ENCODE measurements around the gene IAPP. TPM values are rescaled to one million over a fixed set of nuclear protein-coding genes. Genes with fewer than 3 reads are reported as not detected.
"Not testable (repeated sequence)": the region's sequence is repeated elsewhere in the genome, so short reads cannot be mapped to it uniquely, and the experiment has no call there.

The IAPP gene
- total RNA-seq: 0.25 TPM

DNA sequence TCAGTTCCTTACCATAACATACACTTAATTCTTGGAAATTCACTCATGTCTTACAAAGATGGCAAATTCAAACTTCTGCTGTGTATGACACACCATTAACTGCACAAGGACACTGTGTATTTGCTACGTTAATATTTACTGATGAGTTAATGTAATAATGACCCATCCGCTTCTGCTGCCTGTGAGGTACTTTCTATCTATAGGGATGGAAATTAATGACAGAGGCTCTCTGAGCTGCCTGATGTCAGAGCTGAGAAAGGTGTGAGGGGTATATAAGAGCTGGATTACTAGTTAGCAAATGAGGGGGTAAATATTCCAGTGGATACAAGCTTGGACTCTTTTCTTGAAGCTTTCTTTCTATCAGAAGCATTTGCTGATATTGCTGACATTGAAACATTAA lies at the start of gene IAPP:
TSS of gene IAPP (plus strand) at position 301 of the 400 bp plus-strand sequence. CDS start 450 bp downstream, outside the sequence.
- no peak for ATAC-seq
- DNase-seq (ENCODE audit: low spot score): no peak

DNA sequence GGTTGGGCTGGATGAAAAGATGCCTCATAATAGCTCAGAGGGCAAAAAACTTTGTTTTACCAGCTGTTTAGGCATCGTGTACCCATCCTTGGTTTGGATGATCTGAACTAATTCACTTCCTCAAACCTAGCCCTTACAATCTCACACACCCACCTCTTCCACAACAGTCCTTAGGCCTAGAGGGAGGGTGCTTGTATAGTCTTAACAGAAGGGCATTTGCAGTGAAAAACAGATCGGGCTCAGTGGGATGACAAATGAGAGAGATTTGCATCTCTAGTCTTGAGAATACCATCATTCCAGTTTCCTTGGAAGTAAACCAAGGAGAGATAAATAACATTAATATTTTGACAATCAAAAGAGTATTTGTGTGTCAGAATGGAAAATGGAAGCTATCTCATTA lies 49.0 kb upstream of the IAPP start:
- ATAC-seq: no peak
- DNase-seq (ENCODE audit: low spot score): no peak

DNA sequence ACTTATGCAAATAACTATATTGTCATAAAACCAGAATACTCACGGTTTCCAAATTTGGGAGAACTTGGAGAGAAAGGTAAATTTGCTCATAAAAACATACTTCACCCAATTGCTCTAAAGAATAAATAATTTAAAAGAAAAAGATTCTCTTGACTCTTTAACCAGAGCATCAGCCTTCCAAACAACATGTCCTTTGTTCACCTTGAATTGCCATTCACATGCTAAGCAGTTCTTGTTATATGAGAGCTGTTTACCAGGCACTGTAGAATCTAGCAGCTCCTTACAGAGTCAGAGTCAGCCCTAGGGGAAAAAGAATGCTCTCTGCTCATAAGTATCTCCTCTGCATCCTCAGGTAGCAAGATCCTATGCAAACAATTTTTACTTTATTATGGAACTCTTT lies 48.2 kb upstream of the IAPP start:
- no peak for ATAC-seq

DNA sequence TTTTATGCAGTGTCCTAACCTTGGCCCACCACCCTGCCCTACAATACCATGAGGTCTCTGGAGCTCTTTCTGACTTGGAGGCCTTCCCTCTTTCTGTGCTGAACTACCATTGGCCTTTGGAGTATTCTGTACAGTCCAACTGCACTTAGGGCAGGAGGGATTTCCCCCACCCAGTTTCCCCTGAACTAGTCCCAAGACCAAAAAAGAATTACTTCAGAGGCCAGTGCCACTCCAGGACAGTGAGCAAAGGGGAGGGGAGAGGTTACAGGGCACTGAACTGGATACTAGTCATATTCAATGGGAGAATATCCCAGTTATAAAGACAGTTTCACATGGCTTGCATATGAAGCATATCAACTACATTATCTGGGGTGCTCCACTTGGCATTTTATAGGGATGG lies 44.1 kb upstream of the IAPP start:
- ATAC-seq: peak; percentile 59
- DNase-seq (ENCODE audit: low spot score): no peak

More for the DNA sequence above, 48.2 kb upstream of the IAPP start:
- no peak for DNase-seq (ENCODE audit: low spot score)

DNA sequence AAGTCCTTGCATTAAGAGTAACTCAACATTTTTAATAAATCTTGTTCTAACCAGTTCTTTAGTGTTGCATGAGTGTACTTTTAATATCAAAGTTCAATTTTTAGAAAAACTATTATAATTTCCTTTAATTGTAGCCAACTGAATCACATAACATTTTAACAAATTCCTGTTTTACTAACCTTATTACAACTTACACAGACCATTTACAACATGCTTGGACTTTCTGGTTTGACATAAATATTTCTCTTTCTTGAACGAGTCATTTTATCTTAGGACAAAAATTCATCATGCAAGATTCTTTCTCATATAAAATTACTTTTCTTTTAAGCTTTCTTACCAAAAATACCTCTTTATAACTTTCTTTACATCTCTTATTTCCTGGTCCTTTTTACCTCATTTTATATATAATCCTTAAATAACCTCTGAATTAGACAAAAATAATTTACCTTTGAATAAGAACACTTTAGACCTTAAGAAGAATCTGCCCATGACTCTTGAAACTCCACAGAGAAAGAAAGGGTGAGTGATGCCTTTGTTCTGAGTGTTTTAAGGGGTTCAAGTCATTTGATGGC lies 41.9 kb upstream of the IAPP start:
- ATAC-seq: no peak
- DNase-seq (ENCODE audit: low spot score): no peak

DNA sequence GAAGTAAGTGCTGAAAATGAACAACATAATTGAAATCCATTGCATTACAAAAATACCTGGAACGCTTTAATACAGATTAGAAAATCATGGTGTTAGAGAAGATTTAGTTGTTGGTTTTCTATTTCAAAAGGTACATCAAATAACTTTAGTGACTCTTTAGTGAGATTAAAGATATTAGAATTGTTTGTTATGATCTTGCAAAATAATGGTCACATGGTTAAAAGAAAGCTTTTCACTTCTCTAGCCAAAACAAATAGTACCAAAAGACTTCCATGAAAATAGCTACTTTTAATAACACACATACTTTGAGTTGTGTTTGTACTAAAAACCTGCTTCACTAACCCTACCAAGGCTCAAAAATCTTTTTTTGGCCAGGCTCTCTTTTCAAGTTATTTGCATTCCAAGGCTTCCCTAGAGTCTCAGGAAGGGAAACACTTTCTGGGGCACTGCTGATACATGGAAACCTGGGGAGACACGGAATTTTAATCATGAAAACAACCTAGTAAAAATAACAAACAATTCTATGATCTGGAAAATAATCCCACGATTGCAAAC lies 37.9 kb upstream of the IAPP start, which contains the start of gene SLCO1A2:
TSS of gene SLCO1A2 (minus strand) at position 147 of the 555 bp plus-strand sequence. CDS start 270 bp downstream, outside the sequence.
- DNase-seq (ENCODE audit: low spot score): no peak
- peak; percentile 46 for ATAC-seq

DNA sequence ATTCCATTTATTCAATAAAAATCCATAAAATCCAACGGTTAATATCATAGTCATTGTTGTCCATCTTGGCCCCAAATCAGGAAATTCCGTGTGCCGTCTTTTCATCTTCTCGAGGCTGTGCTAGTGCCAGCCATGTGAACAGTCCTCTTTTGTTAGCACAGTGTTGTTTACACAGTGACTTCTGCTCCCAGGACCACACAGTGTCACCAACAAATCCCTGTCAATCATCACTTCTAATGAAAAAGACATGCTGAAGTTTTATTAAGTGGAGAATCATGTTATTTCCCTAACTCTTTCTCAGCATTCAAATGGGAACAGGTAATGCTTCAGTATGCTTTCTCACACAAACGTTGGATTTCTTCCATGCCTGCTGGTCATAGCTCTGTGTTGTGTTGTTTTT lies 36.0 kb upstream of the IAPP start:
- ATAC-seq (peak; percentile 90), DNase-seq (ENCODE audit: low spot score) (peak; percentile 67)

DNA sequence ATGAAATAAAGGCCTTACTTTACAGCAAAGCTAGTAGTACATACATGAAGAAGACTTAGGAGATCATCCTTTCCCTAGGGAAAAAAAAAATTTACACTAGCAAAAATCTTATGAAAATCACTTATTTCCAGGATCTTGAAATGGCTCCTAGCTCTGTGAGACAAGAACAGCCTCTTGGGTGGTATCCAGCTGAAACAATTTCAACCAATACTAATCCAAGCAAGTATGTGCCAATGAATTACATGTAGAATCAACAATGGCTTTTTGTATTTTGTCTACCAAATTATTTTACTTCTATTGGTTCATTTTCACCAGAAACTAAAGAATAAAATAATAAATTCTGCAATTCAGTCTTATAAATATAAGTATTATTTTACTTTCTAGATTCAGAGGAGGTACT lies 35.2 kb upstream of the IAPP start:
- ATAC-seq: no peak
- DNase-seq (ENCODE audit: low spot score): no peak

DNA sequence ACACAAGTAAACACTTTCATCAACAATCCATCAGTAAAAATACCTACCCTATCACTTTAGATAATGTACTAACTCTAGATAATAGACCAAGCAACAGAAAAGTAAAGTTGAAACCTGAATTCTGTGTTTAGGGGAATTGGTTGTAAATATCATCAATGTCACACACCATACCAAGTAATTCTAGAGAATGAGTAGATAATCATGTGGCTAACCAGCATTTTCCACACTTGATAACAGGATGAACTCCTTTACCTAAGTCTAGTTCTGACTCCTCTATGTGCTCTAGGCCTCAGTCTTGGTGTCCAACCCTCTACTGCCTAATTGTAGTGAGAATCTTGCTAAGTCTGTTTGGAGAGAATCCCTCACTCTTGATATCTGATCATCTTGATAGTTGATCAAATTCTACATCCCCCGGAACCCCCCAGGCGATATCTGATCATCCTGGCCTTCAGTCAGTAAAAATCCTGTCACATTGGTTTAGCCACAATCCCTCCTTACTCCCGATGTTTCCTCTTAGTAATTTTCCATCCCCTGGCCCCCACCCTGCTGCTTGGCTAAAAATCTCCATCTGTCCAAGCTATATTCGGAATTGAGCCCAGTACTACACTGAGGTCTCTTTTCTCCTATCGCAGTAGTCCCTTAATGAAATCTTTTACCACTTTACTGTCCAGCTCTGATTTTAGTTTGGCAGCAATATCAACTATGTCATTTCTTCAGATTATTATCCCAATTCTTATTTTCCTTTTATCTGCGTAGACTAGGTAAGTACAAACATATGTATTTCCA lies 34.5 kb upstream of the IAPP start:
- no peak for ATAC-seq
- DNase-seq (ENCODE audit: low spot score): no peak

DNA sequence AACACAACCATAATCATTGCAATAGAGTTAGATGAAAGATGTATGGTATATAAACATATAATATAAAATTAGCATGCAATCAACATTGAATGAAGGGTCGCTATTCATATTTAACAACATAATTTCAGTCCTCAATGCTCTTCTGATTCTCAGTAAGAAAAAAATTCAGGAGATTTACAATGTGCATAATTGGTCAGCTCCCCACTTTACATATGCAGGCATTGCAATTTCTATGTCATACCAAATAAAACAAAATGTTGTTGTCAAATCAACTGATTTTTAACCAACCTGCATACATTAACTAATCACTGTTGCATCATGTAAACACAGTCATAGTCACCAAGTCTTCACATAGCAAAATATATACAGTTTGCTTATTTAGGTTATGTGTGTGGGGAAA lies 32.8 kb upstream of the IAPP start:
- ATAC-seq: no peak
- no peak for DNase-seq (ENCODE audit: low spot score)

DNA sequence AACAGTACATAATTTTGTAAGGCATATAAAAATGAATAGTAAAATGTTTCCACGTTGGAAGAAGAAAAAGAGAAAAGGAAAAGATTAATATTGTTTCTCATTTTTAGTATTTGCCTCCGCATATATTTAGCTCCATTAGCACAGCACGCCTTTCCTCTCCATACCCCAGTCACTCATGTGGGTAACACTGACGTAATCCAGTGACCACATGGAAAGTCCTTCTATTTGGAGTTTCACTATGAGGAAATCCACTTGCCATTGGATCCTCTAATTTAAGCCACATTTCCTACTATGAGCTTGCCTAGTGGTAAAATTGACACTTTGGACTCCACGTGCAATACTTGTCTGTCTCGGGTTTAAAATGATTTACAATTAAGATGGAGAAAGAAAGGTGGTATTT lies 32.3 kb upstream of the IAPP start:
- no peak for DNase-seq (ENCODE audit: low spot score)
- ATAC-seq: no peak

DNA sequence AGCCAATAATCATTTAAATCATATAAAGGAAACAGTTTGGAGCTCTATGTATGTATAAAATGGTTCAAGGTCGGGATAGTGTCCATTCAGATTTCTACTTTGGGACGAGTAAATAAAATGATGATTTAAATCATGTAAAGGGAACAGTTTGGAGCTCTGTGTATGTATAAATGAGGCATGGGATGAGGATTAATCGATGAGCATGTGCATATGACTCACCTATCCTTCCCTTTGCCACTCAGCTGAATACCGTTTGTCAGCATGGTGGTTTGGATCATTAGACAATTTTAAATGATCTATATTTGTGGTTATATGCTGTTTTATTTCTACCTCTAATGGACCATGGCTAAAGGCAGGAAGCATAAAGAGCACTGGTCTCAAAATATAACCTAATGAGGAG lies 30.9 kb upstream of the IAPP start:
- ATAC-seq (no peak), DNase-seq (ENCODE audit: low spot score) (no peak)

DNA sequence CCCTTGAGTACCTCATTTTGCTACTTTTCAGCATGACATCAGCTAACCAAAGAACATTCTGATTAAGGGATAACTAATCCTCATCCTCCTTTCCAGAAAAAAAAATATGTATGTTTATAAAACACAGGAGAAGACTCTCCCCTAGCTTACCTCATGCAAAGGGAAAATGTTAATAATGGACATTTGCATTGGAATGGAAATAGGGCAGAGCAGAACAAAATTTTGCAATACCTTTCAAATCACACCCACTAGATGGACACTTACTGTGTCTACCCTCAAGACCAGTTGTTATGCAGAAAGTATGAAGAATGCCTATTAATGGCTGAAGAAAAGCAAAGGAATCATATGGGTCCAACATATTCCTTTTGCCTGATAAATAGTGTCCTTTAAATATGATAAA lies 29.1 kb upstream of the IAPP start:
- no peak for ATAC-seq
- DNase-seq (ENCODE audit: low spot score): no peak

DNA sequence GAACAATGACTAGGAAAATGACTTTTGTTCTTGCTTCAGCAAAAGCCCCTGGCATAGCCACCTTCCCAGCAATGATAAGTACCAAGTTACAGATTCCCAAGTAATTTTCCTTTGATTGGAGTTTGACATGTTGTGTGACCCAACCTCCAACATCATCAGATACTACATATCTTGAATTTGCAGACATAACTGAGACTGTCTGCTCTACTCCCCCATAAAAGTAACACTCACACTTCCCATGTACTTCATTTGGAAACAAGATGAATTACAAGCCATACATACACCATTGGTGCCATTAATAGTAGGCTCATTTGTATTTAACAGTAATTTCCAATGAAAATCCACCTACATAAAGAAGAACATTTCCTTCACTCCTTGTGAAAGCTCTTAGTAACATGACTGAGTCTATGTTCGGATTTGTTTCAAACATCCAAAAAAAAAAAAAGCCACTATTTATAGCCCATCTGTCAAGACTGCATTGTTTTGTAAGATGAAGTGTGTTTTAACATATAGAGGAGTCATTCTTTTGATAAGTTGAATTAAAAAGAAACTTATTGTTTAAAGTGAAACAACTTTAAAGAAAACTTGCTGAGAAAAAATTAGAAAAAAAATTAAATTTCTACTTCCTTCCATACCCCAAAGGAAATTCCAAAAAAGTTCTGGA lies 26.0 kb upstream of the IAPP start:
- DNase-seq (ENCODE audit: low spot score) (no peak), ATAC-seq (no peak)

DNA sequence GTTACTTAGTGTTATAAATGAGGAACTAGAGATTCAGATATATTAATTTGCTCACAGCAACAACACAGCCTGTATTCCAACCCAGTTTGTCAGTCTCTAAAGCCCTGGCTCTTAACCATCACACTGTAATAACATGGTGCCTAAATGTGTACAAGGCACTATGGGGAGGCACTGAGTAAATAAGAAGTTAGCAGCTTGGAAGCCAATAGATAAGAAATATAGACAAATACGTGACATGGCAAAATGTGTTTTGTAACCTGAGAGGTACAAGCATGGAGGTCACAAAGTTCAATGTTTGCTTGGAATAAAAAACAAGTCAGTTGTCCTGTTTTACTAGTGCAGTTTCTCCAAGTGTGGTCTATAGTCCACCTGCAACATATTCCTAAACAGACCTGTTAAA lies 21.7 kb upstream of the IAPP start:
- DNase-seq (ENCODE audit: low spot score): no peak
- ATAC-seq: peak; percentile 86

DNA sequence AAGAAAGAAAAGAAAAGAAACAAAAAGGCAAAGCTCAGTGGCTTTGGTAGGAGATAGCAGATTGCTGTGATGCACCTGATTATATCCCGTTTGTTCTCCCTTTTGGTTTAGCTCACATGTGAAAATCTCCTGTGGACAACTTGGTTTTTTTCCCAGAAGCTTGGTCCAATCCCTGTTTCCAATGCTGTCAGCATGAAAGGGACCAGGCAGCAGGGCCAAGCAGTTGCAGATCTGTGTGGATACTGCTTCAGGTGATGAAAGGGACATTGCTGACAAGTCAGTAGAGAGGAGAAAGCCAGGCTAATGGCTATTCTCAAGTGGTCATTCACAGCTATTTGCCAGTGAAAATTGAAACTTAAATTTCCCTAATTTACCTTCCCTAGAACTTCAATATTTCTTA lies 19.2 kb upstream of the IAPP start:
- ATAC-seq: peak; percentile 75
- peak; percentile 59 for DNase-seq (ENCODE audit: low spot score)

DNA sequence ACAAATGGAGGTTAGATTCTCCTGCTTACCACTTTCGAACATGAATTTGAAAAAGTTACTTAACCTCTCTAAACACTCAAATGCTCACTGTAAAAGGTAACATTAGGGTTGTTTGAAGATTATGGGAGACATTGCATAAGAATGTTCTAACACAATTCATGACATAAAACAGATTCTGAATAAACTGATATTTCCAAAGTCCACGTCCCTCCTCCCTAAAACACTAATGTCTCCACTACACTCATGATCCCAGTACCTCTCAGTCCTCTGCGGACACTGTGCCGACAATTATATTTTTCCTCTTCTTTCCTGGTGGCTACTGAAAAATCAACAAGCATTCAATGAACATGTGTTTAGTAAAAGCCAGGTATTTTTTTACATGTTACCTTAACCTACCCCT lies 18.8 kb upstream of the IAPP start:
- no peak for DNase-seq (ENCODE audit: low spot score)

DNA sequence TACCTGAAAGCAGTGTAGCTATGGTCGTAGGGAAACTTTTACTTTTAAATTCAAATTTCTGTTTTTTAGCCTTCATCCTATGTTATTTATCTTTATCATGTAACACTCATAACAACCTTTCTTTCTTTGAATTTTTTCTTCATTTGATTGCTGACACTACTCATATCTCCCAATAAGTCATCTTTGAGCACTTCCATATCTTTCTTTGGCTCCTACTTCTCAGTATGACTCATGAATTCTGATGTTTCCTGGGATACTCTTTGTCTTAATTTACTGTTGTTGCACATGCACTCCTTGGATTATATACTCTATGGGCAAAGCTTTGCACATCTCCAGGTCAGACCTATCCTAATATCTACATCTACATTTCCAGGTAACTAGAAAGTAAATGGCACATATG lies 18.1 kb upstream of the IAPP start:
- ATAC-seq (no peak), DNase-seq (ENCODE audit: low spot score) (no peak)

More for the DNA sequence above, 18.8 kb upstream of the IAPP start:
- ATAC-seq: peak; percentile 45

DNA sequence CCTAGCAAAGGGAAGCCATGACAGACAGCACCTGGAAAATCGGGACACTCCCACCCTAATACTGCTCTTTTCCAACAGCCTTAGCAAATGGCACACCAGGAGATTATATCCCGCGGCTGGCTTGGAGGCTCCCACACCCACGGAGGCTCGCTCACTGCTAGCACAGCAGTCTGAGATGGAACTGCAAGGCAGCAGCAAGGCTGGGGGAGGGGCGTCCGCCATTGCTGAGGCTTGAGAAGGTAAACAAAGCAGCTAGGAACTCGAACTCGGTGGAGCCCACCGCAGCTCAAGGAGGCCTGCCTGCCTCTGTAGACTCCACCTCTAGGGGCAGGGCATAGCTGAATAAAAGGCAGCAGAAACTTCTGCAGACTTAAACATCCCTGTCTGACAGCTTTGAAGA lies 12.1 kb upstream of the IAPP start:
- DNase-seq (ENCODE audit: low spot score); ATAC-seq: not testable (repeated sequence)

DNA sequence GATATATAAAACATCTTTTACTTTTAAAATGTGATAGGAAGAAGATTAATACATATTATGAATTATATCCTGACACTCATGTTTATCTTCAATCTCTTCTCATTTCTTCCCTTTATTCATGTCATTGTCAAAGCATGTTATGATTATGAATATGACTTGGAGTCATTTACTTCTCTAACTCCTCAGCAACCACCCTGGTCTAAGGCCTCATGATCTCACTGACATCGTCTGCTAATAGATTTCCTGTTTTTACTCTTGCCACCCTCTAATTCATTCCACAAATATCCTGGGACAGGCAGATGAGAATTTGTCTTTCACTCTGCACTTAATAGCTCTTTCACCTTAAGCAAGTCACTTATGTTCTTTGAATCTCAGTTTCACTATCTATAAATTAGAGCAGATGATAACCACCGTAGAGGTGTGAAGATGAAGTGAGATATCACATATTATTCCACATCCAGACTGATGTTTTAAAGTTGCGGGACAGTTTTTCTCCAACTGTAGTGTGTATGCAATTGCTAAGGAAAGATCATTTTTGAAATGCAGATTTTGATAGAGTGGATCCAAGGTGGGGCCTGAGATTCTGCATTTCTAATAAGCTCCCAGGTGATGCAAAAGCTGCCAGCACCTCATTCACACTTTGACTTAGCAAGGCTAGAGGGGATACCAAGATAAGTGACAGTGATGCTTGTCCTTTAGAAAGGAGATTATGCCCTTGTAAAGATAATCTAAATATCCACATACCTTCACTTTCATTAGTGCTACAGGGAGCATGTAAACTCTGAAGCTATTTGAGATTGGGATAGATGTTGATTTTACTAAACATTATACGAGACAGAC lies 3.3 kb upstream of the IAPP start:
- DNase-seq (ENCODE audit: low spot score): no peak
- ATAC-seq: no peak
